ENCODE data around the gene NMBR. TPM values are rescaled to one million over a fixed set of nuclear protein-coding genes. Genes with fewer than 3 reads are reported as not detected.

Gene NMBR
- total and polyA plus RNA-seq, 4 experiments from 2014 or later = not detected

GRCh38 chr6:142187209-142187608 is 40.3 kb upstream of the NMBR start:
- Mint-ChIP-seq H3K9me3 (peaks cover 0 to 1% (median 0%) of the 10 kb centered on the region in 8 donors), H3K27me3 (no peaks in the 10 kb centered on the region), H3K27ac (peak overlapping the region in 3 of 7 donors; percentile 10 to 73 (median 56)), H3K4me1 (peaks cover 0 to 21% (median 15%) of the 10 kb centered on the region in 4 donors), H3K36me3 (peaks cover 17 to 29% of the 10 kb centered on the region in 2 donors), H3K4me3 (no peak overlapping the region)
- Histone ChIP-seq H3K4me3 (ENCODE audit: low read length in 2 of 2) (no peak overlapping the region), H3K27me3 (ENCODE audit: insufficient read depth, low read length) (no peaks in the 10 kb centered on the region), H3K9me3 (ENCODE audit: control insufficient read depth in 1 of 2, low read length in 2 of 2) (no peaks in the 10 kb centered on the region), H3K36me3 (ENCODE audit: insufficient read depth, low read length) (no peaks in the 10 kb centered on the region), H3K4me1 (ENCODE audit: insufficient read depth, low read length) (no peaks in the 10 kb centered on the region), H3K27ac (ENCODE audit: low read depth, low read length) (no peak overlapping the region)
- ChIA-PET CTCF (ENCODE audit: partially characterized antibody) (interaction anchor here (1.7 to 2.2 kb wide), 2 partner anchors 21 to 30 kb away, joined by 4 to 6 read pairs; no protein-coding TSS in a partner anchor), POLR2A (ENCODE audit: partially characterized antibody) (no interaction called here)
- intact Hi-C loops (cut with micrococcal nuclease) = no loop called here
- DNase-seq = no peak

DNA sequence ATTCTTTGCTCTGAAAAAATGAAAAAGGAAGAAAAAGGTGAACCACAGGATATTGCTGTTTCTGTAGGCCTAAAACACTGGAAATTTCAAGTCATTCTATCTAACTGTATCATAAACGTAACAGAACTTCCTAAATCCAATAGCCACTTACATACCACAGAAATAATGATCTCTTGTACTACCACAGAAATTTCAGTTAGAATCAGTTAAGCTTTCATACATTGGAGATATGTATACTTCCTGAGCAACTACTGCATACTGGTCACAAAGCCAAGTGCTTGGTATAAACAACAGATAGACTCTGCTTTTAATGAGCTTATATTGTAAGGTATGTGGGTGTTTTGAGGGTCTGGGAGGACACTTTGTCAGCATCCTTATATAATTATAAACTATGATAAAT is 38.7 kb upstream of the NMBR start:
- intact Hi-C loops (cut with micrococcal nuclease) = no loop called here
- H3K9me3 Mint-ChIP-seq = peaks cover 0 to 1% (median 0%) of the 10 kb centered on the region in 8 donors

GRCh38 chr6:142184307-142184706 is 37.4 kb upstream of the NMBR start:
- Histone ChIP-seq H3K27me3 (ENCODE audit: insufficient read depth, low read length) (no peaks in the 10 kb centered on the region), H3K27ac (ENCODE audit: low read depth, low read length) (no peak overlapping the region), H3K36me3 (ENCODE audit: insufficient read depth, low read length) (peaks cover 4% of the 10 kb centered on the region), H3K4me3 (ENCODE audit: low read length in 2 of 2) (no peak overlapping the region), H3K4me1 (ENCODE audit: insufficient read depth, low read length) (no peaks in the 10 kb centered on the region), H3K9me3 (ENCODE audit: control insufficient read depth in 1 of 2, low read length in 2 of 2) (no peaks in the 10 kb centered on the region)
- H3K36me3 Mint-ChIP-seq = peaks cover 27 to 31% of the 10 kb centered on the region in 2 donors
- ChIA-PET POLR2A (ENCODE audit: partially characterized antibody) (no interaction called here), CTCF (ENCODE audit: partially characterized antibody) (no interaction called here)
- H3K9me3 Mint-ChIP-seq = peaks cover 0 to 1% (median 0%) of the 10 kb centered on the region in 8 donors
- intact Hi-C loops (cut with micrococcal nuclease) = no loop called here
- DNase-seq = no peak
- no peak overlapping the region for H3K4me3 Mint-ChIP-seq
- no peak overlapping the region for H3K27ac Mint-ChIP-seq
- no peaks in the 10 kb centered on the region for H3K27me3 Mint-ChIP-seq
- H3K4me1 Mint-ChIP-seq = peaks cover 9 to 24% (median 18%) of the 10 kb centered on the region in 4 donors

More for the DNA sequence above, 38.7 kb upstream of the NMBR start:
- H3K9me3 ChIP-seq (ENCODE audit: control insufficient read depth in 1 of 2, low read length in 2 of 2) = no peaks in the 10 kb centered on the region
- H3K27me3 ChIP-seq (ENCODE audit: insufficient read depth, low read length) = no peaks in the 10 kb centered on the region
- Mint-ChIP-seq H3K36me3 (peaks cover 24 to 29% of the 10 kb centered on the region in 2 donors), H3K27me3 (no peaks in the 10 kb centered on the region), H3K27ac (peak overlapping the region in 1 of 7 donors; percentile 4), H3K4me3 (no peak overlapping the region), H3K4me1 (peaks cover 6 to 22% (median 17%) of the 10 kb centered on the region in 4 donors)
- ChIA-PET CTCF (ENCODE audit: partially characterized antibody) (interaction anchor here (2.2 kb wide), 1 partner anchor 22 kb away, joined by 6 read pairs; no protein-coding TSS in a partner anchor), POLR2A (ENCODE audit: partially characterized antibody) (no interaction called here)
- peaks cover under 1% of the 10 kb centered on the region for H3K36me3 ChIP-seq (ENCODE audit: insufficient read depth, low read length)
- no peaks in the 10 kb centered on the region for H3K4me1 ChIP-seq (ENCODE audit: insufficient read depth, low read length)
- DNase-seq = no peak
- H3K4me3 ChIP-seq (ENCODE audit: low read length in 2 of 2) = no peak overlapping the region
- H3K27ac ChIP-seq (ENCODE audit: low read depth, low read length) = no peak overlapping the region

DNA sequence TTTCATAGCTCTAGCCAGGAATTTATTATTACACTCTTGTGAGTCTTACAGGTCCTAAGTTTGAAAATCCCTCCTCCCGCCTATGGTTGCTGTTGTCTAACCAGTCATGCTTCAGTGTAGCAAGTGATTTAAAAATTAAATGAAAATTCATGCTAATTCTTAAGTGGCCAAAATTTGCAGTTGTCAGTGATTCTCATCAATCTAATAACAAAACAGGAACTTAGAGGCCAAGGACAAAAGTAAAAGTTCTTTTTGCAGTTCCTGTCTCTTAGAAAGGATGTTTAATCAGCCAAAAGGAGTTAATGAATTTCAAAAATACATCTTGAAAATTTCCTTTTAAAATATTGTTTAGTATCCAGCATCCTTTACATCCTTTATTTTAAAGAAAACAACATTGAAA is 36.4 kb upstream of the NMBR start:
- Mint-ChIP-seq H3K4me3 (no peak overlapping the region), H3K9me3 (peaks cover 0 to 1% (median under 1%) of the 10 kb centered on the region in 8 donors), H3K4me1 (peaks cover 9 to 24% (median 18%) of the 10 kb centered on the region in 4 donors), H3K36me3 (peaks cover 31 to 32% of the 10 kb centered on the region in 2 donors), H3K27me3 (no peaks in the 10 kb centered on the region), H3K27ac (no peak overlapping the region)
- ChIA-PET POLR2A (ENCODE audit: partially characterized antibody) (no interaction called here), CTCF (ENCODE audit: partially characterized antibody) (interaction anchor here (1.0 to 1.2 kb wide), 2 partner anchors 24 to 27 kb away, joined by 3 to 4 read pairs; no protein-coding TSS in a partner anchor)
- Histone ChIP-seq H3K4me1 (ENCODE audit: insufficient read depth, low read length) (no peaks in the 10 kb centered on the region), H3K4me3 (ENCODE audit: low read length in 2 of 2) (no peak overlapping the region), H3K9me3 (ENCODE audit: control insufficient read depth in 1 of 2, low read length in 2 of 2) (no peaks in the 10 kb centered on the region), H3K36me3 (ENCODE audit: insufficient read depth, low read length) (peaks cover 4% of the 10 kb centered on the region), H3K27me3 (ENCODE audit: insufficient read depth, low read length) (no peaks in the 10 kb centered on the region), H3K27ac (ENCODE audit: low read depth, low read length) (no peak overlapping the region)
- no peak for DNase-seq
- intact Hi-C loops (cut with micrococcal nuclease) = no loop called here

DNA sequence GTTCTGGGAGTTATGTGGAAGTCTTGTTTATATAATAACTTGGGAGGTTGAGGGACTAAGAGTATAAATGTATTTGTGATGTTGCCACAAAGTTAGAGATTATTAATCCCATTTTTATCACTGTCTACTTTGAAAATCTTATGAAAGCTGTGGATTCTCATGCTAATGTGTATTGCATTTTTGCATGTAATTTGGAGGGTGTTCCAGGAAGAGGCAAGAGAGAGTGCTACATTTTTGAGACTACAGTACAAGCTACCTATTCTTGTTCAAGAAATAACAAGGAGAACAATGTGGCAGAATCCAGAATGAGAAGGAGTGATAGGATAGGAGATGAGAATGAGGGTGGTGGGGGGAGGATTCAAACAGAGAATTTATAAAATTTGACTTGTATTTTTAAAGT is 35.1 kb upstream of the NMBR start:
- H3K9me3 Mint-ChIP-seq = peaks cover 0 to 13% (median 11%) of the 10 kb centered on the region in 8 donors
- Histone ChIP-seq H3K4me3 (ENCODE audit: low read length in 2 of 2) (no peak overlapping the region), H3K9me3 (ENCODE audit: control insufficient read depth in 1 of 2, low read length in 2 of 2) (peaks cover 0 to 3% of the 10 kb centered on the region in 2 donors), H3K36me3 (ENCODE audit: insufficient read depth, low read length) (peaks cover 14% of the 10 kb centered on the region), H3K4me1 (ENCODE audit: insufficient read depth, low read length) (no peaks in the 10 kb centered on the region), H3K27ac (ENCODE audit: low read depth, low read length) (no peak overlapping the region), H3K27me3 (ENCODE audit: insufficient read depth, low read length) (no peaks in the 10 kb centered on the region)
- intact Hi-C loops (cut with micrococcal nuclease) = no loop called here
- POLR2A ChIA-PET (ENCODE audit: partially characterized antibody) = no interaction called here
- no peak for DNase-seq
- peaks cover 9 to 24% (median 18%) of the 10 kb centered on the region in 4 donors for H3K4me1 Mint-ChIP-seq
- H3K27ac Mint-ChIP-seq = peak overlapping the region in 1 of 7 donors; percentile 5
- H3K4me3 Mint-ChIP-seq = no peak overlapping the region
- no peaks in the 10 kb centered on the region for H3K27me3 Mint-ChIP-seq
- H3K36me3 Mint-ChIP-seq = peaks cover 40 to 45% of the 10 kb centered on the region in 2 donors
- CTCF ChIA-PET (ENCODE audit: partially characterized antibody) = interaction anchor here (1.0 to 1.2 kb wide), 2 partner anchors 26 kb away, joined by 3 to 4 read pairs; no protein-coding TSS in a partner anchor

DNA sequence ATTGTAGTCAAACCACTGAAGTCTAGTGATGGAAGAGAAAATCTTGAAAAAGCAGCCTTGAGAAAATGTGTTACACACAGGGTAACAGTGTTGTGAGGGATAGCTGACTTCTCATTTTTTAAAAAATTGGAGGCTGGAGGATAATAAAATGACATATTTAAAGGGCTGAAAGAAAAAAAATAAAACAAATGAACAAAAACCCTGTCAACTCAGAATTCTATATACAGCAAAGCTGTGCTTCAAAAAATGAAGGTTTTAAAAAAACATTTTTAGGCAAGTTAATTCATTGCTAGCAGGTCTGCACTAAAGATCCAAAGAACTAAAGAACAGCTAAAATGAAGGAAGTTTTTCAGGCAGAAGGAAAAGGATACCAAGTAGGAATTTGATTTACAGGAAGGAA is 31.2 kb upstream of the NMBR start:
- no peak overlapping the region for H3K27ac ChIP-seq (ENCODE audit: low read depth, low read length)
- intact Hi-C loops (cut with micrococcal nuclease) = no loop called here
- CTCF ChIA-PET (ENCODE audit: partially characterized antibody) = interaction anchor here (0.5 kb wide), 1 partner anchor 21 kb away, joined by 3 read pairs; no protein-coding TSS in a partner anchor
- DNase-seq = no peak
- Mint-ChIP-seq H3K4me3 (no peak overlapping the region), H3K4me1 (peaks cover 8 to 15% (median 11%) of the 10 kb centered on the region in 4 donors), H3K27ac (no peak overlapping the region), H3K9me3 (peaks cover 0 to 18% (median 13%) of the 10 kb centered on the region in 8 donors), H3K36me3 (peaks cover 70 to 81% of the 10 kb centered on the region in 2 donors), H3K27me3 (no peaks in the 10 kb centered on the region)
- POLR2A ChIA-PET (ENCODE audit: partially characterized antibody) = no interaction called here
- no peak overlapping the region for H3K4me3 ChIP-seq (ENCODE audit: low read length in 2 of 2)
- no peaks in the 10 kb centered on the region for H3K27me3 ChIP-seq (ENCODE audit: insufficient read depth, low read length)
- H3K9me3 ChIP-seq (ENCODE audit: control insufficient read depth in 1 of 2, low read length in 2 of 2) = peaks cover 0 to 3% of the 10 kb centered on the region in 2 donors
- no peaks in the 10 kb centered on the region for H3K4me1 ChIP-seq (ENCODE audit: insufficient read depth, low read length)
- peaks cover 20% of the 10 kb centered on the region for H3K36me3 ChIP-seq (ENCODE audit: insufficient read depth, low read length)

DNA sequence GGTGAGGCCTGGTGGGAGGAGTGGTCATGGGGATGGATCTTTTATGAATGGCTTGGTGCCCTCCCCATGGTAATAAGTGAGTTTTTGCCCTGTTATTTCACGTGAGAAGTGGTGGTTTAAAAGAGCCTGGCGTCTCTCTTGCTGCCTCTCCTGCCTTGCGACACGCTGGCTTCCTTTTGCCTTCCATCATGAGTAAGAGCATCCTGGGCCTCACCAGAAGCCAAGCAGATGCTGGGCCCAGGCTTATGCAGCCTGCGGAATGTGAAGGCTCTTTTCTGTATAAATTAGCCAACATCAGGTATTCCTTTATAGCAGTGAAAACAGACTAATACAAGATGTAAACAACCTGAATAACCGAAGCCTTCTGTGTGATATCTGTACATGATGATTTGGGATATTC is 27.8 kb upstream of the NMBR start:
- Mint-ChIP-seq H3K4me3 (no peak overlapping the region), H3K9me3 (peaks cover 0 to 18% (median 13%) of the 10 kb centered on the region in 8 donors), H3K27me3 (no peaks in the 10 kb centered on the region), H3K36me3 (peaks cover 77 to 83% of the 10 kb centered on the region in 2 donors), H3K4me1 (peaks cover 0 to 11% (median under 1%) of the 10 kb centered on the region in 4 donors), H3K27ac (no peak overlapping the region)
- no peak for DNase-seq
- POLR2A ChIA-PET (ENCODE audit: partially characterized antibody) = no interaction called here
- intact Hi-C loops (cut with micrococcal nuclease) = no loop called here
- Histone ChIP-seq H3K36me3 (ENCODE audit: insufficient read depth, low read length) (peaks cover 37% of the 10 kb centered on the region), H3K27me3 (ENCODE audit: insufficient read depth, low read length) (no peaks in the 10 kb centered on the region), H3K4me1 (ENCODE audit: insufficient read depth, low read length) (no peaks in the 10 kb centered on the region), H3K4me3 (ENCODE audit: low read length in 2 of 2) (no peak overlapping the region), H3K27ac (ENCODE audit: low read depth, low read length) (no peak overlapping the region), H3K9me3 (ENCODE audit: control insufficient read depth in 1 of 2, low read length in 2 of 2) (peaks cover 0 to 3% of the 10 kb centered on the region in 2 donors)
- CTCF ChIA-PET (ENCODE audit: partially characterized antibody) = no interaction called here
